Effector CD8-positive, alpha-beta T cell (primary cell): ENCODE data around the gene U2AF2.

ENCODE experiments used
- DNase-seq: peaks from one replicate; lab custom pipeline; 2025; lab: John Stamatoyannopoulos, UW

Gene U2AF2

DNA sequence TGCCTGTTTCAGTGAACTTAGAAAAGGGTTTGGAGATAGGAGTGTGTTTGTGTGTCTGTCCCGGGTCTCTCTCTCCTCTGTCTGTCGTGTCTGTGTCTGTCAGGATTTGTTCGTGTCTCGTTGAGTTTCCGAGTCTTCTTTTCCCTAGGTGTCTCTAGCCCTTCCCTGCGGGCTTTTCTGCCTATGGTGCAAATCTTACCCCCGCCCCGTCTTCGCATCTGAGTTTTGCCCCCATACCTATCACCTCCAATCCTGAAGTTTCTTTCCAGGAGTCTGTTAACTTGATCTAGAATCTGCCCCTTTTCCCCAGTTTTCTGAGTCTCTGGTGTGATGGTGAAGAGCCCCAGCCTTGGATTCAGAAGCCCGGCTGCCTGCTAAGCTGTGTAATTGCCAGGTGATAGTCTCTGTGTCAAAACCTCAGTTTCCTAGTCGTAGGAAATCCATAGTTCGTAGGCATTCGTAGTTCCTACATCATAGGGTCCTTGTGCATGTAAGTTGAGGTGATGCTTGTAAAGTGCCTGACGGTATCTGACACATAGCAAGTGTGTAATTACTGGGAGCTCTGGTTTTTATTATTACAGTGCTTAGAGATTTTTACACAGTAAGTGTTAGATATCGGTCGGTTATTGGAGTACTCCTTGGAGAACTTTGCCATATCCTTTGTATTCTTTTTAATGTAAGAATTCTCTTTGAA is 21.0 kb downstream of the U2AF2 start:
- DNase-seq = no peak

DNA sequence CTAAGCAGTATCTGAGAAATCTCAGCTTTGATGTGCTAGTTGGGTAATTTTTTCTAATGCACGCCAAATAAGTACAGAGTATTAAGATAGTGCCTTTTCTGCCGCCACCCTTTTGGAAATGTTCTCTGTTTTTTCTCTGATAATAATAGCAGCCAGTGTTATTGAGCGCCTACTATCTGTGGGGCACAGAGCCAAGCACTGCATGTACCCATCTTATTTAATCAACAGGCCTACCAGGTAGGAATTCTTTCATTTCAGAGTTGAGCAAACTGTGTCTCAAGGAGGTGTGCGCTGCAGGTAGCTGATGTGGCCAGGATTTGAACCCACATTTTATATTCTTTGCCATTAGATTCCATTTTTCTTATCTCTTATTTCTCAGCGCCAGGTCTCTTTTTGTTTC is 21.5 kb downstream of the U2AF2 start:
- no peak for DNase-seq

DNA sequence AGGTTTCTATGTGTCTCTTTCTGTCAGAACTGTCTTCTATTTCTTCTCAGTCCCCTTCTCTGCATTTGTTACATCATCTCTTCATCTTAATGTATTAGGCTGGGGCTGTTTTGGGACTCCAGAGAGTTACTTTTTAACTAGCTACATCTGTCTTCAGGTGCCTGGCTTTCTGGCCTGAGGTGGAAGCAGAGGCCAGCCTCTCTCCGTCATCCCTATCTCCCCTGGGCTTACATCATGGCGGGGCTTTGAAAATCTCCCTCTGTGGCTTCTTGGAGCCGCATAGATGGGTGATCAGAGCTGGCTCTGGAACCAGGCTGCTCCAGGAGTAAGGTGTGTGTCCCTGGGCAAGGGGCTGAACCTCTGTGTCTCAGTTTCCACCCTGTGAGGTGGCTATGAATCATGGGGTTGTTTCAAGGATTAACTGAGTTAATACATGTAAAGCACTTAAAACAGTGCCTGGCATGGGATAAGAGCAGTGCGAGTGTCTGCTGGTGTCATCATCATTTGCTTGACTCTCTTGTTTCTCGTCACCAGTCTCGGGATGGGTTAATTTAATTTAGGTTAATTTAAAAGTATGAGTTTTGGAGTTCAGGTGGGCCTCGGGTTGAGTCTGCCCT is 22.2 kb downstream of the U2AF2 start:
- no peak for DNase-seq

DNA sequence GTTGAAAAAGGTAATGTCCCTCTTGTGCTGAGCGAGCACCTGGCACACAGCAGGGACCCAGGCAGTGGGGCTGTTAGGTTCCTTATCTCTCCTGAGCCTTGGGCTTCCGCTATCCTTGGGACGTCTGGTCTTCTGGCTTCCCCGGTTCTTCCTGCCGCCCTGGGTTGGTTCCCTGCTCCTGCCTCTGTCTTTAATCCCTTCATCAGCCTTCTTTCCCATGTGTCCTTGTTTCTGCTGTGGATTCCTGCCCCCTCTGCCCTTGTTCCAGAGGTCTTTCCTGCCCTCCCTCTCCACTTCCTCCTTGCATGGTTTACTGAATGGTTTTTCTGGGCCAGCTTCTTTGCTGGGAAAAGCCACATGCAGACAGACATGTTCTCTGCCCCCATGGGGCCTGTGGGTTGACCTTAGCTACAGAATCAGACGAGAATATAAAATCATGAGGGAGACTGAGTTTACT is 22.8 kb downstream of the U2AF2 start:
- no peak for DNase-seq

DNA sequence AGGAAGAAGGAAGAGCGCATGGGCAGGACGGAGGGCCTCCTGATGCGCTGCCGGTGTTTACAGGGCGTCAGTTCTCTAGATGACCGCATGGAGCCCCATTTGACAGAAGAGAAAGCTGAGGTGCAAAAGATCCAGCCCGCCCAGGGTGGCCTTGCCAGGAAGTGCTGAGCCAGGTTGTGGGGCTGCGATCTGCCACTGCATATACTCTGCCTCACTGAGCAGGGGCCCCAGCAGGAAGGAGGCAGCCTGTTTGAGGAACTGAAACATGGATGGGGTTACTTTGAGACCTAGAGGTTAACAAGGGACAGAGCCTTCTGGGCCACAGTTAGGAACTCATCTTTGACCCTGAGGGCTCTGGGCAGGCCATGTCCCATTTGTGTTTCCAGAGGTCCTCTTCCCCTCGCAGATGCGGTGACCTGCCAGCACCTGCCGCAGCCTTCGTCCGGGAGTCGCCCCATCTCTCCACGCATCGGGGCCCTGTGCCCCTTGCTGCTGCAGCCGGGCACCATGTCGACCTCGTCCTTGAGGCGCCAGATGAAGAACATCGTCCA is 23.4 kb downstream of the U2AF2 start:
- DNase-seq = no peak

DNA sequence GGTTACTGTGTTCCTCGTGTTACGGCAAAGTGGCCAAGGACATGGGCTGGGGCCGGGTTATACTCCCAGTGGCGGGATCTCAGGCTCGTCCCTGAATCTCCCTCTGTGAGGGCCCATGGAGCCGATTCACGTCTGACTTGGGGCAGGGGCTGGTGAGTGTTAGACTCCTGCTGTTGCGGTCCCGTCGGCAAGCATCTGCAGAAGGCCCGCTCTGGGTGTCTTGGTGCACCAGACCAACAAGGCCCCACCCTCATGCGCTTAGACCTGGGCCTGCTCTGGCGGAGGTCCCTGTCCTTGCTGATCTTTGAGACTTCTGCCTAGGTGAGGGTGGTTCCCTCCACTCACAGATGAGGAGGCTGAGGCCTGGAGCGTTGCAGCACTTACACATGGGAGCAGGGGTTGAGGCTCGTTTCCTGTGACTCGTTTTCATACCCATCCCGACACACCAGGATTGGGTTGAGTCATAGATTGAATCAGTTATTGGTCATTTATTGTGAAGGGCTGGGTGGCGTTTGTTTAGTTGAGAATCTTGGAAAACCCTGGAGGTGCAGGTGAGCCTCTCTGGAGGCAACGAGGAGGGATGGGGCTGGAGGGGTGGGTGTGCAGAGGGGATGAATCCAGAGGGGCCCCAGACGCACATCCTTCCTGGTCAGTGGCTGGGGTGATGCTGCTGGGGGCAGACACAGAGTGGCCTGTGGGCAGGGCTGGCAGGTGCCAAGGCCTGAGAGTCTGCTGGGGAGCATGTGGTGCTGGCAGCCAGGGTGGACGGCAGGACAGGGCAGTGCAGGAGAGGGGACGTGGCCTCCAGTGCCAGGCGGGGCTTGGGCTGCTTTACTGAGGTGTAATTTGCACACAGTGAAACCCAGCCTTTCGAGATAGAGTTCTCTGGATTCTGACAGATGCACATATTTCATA is 24.8 kb downstream of the U2AF2 start:
- DNase-seq = no peak

DNA sequence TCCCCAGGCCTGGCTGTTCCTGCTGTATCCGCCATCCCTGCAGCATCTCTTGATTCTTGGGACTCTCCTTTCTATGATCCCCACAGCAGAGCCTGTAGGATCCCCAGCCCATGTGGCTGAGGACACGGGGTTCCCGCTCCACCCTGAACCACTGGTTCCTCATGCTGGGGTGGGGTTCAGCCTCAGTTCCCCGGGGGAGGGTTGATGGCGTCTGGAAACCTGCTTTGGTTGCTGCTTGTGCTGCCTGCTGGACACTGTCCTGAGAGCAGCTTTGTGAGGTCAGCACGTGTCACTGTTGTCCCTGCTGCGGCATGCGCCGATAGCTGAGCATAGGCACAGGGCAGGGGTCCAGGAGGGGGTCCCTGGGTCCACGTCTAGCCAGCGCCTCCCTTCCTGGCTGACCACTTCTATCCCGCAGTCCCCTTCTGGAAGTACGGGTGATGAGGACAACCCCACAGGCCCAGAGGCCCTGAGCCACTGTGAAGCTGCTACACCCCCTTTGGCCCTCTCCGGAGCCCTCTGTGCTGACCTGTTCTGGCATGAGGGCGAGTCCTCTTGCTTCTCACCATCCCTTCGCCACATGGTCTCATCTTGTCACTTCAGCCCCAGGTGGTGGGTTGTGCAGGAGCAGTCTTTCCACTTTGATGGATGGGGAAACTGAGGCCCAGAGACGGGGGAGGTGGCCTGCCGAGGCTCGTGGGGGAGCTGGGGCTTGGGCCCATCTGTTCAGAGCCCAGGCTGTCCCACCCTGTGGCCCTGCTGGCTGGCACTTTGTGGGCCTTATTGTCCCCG is 25.7 kb downstream of the U2AF2 start:
- no peak for DNase-seq

DNA sequence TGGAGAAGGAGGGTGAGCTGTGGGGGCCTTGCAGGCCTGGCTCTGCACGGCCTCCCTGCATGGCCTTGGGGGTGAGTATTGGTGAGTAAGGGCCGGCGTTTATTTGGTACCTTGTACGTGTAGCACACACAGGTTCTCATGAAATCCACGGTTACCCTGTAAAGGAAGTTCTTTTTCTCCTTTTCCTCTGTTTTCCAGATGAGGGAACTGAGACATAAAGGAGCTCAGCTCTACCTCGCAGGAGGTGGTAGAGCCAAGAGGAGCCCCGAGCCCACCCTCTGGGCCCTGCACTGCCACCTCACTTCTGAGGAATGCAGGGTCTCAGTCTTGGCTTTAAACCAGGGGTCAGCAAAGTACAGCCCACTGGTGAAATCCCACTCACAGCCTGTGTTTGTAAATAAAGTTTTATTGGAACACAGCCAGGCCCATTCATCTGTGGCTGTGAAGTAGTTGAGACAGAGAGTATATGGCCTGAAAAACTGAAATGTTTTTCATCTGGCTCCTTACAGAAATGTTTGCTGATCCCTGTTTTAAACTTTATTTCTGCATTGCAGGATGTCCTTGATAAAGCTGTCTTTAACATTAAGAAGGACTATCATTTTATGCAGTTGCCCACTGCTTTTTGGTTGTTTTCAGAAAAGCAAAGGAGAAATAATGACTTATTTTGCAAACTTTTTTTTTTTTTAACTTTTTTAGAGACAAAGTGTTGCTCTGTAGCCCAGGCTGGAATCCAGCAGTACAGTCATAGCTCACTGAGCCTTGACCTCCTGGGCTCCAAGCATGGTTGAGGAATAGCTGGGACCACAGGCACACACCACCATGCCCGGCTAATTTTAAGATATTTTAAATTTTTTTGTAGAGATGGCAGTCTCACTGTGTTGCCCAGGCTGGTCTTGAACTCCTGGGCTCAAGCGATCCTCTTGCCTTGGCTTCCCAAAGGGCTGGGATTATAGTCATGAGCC is 26.6 kb downstream of the U2AF2 start:
- no peak for DNase-seq

DNA sequence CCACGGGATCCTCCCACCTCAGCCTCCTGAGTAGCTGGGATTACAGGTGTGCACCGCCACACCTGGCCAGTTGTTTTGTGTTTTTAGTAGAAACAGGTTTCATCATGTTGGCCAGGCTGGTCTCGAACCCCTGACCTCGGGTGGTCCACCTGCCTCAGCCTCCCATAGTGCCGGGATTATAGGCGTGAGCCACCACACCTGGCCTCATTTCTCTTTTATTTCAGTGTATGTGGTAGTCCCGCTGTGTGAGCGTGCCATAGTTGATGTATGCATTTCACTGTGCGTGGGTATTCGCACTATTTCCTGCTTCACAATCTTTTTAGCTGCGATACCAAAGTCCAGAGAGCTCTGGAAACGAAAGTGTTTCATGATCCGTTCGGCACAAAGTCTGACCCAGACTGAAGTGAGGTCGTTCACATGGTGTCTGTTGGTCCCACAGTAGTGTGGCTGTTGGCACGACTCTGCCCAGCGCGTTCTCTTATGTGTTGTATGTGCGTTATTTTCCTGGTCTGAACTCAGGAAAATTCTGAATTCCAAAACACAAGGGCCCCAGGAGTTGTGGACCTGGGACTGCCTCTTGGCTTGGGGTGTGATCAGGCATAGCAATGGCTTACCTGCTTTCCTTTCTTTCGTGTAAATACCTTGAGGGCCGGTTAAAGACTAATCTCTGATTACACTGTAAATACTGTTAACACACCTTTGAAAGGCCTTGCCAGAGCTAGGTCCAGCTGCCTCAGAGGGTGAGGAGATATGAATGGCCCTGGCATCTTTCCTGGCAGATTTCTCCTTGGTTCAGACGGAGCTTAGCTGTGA is 28.8 kb downstream of the U2AF2 start:
- no peak for DNase-seq

DNA sequence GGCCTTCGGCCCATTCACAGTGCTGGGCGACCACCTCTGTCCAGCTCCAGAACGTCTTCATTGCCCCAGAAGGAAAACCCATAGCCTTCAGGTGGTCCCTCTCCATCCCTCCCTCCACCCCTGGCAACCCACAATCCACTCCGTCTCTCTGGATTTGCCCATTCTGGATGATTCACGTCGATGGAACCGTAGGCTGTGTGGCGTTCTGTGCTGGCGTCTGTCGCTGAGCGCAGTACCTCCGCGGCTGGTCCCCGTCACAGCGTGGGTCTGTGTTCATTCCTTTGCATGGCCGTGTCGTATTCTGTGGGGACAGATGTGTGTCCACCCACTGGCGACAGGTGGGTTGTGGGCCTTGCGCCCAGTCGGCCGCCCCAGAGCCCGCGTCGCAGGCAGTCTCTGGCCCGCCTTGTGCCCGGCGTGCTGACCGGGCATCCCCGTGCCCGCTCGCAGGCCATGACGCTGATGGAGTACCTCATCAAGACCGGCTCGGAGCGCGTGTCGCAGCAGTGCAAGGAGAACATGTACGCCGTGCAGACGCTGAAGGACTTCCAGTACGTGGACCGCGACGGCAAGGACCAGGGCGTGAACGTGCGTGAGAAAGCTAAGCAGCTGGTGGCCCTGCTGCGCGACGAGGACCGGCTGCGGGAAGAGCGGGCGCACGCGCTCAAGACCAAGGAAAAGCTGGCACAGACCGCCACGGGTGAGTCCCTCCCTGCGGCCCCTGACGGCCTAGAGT is 30.3 kb downstream of the U2AF2 start:
- DNase-seq = no peak

DNA sequence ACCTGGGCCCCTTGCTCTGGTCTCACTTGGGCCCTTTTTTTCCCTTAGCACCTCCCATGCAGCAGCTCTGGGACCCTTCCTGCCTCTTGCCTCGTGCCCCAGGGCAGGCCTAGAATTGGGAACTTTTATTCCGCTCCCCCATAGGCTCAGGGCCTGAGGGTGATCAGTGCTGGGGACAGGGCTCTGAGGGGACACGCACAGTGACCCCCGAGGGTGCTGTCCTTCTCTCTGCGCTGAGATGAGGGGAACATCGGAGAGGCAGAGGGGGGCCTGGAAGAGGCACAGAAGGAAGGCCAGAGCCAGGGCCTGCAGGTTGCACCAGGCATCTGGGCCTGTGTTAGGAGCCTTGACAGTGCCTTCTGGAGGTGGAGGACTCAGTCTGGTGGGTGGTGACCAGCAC is 30.9 kb downstream of the U2AF2 start:
- no peak for DNase-seq

DNA sequence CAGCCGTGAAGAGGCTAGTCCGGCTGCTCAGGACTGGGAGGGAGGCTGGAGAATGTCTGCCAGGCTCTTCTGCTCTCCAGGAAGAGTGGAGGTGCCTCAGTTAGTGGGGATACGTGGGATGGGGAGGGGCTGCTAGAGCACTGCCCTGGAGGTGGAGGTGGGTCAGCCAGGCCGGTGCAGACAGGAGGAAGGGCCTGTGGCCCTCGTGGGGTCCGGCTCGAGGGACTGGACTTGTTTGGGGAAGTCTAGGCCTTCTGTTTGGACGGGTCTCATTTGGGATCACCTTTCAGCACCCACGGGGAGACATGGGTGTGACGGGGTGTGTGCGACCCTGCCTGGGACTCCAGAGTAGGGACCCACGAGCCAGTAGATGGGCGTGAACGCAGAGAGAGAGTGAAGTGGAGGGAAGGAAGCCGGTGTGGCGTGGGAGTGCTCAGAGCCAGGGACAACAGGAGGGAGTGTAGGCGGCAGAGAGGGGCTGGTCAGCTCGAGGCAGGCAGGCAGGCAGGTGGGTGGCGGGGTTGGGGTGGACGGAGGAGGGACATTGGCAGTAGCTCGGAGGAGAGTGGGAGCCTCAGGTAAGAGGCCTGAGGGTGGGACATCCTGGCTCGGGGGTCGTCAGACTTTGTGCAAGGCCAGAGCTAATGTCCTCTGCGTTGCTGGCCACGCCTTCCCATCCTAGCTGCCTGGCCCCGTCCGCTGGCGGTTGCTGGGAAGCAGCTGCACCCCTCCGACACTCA is 31.6 kb downstream of the U2AF2 start:
- no peak for DNase-seq

DNA sequence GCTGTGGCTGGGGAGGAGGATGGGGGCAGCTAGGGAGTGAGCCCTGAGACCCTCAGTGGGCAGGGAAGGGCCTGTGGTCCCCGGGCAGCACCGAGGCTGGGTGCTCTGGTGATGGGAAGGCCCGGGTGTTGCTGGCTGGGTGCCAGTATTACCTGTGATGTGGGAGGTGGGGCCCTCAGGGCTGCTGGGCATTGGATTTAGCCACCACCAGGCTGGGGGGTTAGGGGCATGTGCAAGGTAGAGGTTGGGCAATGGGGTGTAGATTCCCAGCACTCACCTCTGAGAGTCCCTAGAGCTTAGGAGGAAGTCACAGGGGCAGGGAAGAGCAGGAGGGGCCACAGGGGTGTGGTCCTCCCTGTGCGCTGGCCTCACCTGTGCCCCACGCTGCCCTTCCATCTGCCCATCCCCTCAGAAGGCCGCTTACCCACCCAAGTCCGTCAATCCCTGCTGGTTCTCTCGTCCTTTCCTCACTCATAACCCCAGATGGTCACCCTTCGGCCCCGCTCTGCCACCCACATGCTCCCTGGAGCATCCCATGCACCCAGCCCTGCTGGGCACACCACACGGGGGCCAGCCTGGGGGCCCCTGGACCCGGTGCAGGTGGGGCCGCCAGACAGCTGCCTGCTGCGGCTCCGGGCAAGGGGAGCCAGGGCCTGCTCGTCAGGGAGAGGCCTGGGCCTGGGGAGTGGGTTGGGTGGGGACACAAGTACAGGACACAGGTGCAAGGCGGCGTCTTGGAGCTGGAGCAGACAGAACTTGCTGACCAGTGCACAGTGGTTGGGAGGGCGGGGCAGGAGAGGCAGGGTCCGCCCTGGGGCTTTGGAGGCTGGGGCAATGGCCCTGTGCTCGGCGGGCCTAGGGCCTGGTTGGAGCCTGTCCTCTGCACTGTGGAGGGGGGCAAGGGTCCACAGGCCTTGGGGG is 32.7 kb downstream of the U2AF2 start:
- no peak for DNase-seq

DNA sequence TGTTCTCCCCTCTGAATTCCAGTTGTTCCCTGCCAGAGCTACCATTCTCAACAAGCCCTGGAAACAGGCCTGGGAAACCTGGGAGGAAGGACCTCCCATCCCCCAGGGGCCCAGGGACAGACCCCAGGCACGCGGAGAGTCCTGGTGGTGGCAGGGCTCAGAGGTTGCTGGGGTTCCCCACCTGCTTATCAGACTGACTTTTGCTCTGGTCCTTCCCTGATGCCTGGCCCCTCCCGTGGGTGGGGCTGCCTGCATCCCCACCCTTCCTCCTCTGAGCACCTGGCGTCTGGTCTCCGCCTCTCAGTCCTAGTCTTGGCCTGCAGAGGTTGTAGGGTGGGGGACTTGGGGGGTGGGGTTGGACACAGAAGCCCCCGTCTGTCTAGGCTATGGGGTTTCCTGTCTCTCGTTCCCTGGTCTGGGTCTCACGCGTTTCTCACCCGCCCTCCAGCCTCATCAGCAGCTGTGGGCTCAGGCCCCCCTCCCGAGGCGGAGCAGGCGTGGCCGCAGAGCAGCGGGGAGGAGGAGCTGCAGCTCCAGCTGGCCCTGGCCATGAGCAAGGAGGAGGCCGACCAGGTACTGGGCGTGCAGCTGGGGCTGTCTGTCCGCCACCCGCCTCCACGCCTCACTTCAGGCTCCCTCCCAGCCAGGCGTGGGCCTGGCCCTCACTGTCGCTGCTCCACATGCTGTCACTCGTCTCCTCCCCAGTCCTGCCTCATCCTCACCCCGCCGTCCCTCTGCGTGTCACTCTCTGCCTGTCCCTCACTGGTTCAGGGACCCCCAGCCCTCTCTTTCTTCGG is 33.8 kb downstream of the U2AF2 start:
- DNase-seq = no peak

DNA sequence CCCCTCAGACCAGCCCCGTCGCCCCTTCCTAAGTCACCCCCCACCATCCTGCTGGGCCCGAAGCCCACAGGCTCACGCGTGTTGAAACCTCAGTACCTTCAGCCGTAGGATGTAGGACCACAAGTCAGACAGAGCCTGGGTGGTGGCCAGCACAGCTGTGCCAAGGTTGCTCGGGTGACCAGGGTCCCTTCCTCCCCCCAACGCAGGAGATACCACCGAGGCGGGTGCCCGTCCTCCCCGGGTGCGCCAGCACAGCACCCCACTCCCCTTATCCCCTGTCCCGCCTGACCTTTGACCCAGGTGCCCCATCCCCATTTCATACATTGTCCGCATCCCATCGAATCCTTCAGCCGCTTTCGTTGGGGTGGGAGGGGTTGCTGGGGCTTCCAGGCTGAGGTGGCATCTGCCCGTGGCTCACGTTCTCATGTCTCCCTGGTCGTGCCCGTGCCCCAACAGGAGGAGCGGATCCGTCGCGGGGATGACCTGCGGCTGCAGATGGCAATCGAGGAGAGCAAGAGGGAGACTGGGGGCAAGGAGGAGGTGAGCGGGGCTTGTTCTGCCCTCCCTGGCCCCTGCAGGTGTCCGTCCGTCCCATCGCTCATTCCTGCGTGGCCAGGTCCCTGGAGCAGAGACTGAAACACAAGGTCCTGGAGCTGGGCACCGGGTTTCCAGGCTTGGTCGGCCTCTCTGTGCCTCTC is 34.7 kb downstream of the U2AF2 start:
- no peak for DNase-seq
